ENCODE data around the gene APH1A. TPM values are rescaled to one million over a fixed set of nuclear protein-coding genes. Genes with fewer than 3 reads are reported as not detected.

The APH1A gene
- total RNA-seq, 6 experiments from 2014 or later: 61.2 to 92.0 (median 81.1) TPM

GRCh38 chr1:150256554-150257341, 12.1 kb downstream of the APH1A start:
- no peaks in the 10 kb centered on the region for H3K27me3 ChIP-seq
- DNase-seq (peak; percentile 45 to 90 (median 84)), ATAC-seq (peak; percentile 50 to 66 (median 58))
- TF ChIP-seq POLR2A (IDR thresholded peaks at IDR 0.05): no peak
- no peak for TF ChIP-seq CTCF (IDR thresholded peaks at IDR 0.05)
- H3K27ac ChIP-seq: peak overlapping the region in 2 of 3 donors; percentile 53 to 88
- H3K4me3 ChIP-seq: peak overlapping the region in 1 of 3 donors; percentile 37
- peaks cover 0 to 58% (median 23%) of the 10 kb centered on the region in 4 donors for H3K4me1 ChIP-seq
- WGBS (ENCODE audit: insufficient coverage, low coverage, low lambda C conversion rate, missing lambda C conversion rate): 21% methylated on average over 7 of the region's 14 CpGs
- intact Hi-C loops (cut with DNase I): no loop called here
- H3K9me3 ChIP-seq: no peaks in the 10 kb centered on the region
- H3K36me3 ChIP-seq: no peaks in the 10 kb centered on the region

- peaks cover 0 to 52% (median 23%) of the 10 kb centered on the region in 4 donors for H3K4me1 ChIP-seq
These were observed 12.6 kb downstream of the APH1A start for GRCh38 chr1:150256198-150256553.

GRCh38 chr1:150249936-150250335, 18.9 kb downstream of the APH1A start:
- no peak overlapping the region for H3K27ac ChIP-seq
- intact Hi-C loops (cut with DNase I): no loop called here

More at GRCh38 chr1:150256198-150256553, 12.6 kb downstream of the APH1A start:
- no peaks in the 10 kb centered on the region for H3K27me3 ChIP-seq
- intact Hi-C loops (cut with DNase I): no loop called here
- 0% methylated on average over 1 of the region's 1 CpG for WGBS (ENCODE audit: insufficient coverage, low coverage, low lambda C conversion rate, missing lambda C conversion rate)
- no peak for DNase-seq
- TF ChIP-seq POLR2A (IDR thresholded peaks at IDR 0.05): no peak
- no peak for TF ChIP-seq CTCF (IDR thresholded peaks at IDR 0.05)
- H3K9me3 ChIP-seq: no peaks in the 10 kb centered on the region
- peak overlapping the region in 1 of 3 donors; percentile 88 for H3K27ac ChIP-seq
- no peaks in the 10 kb centered on the region for H3K36me3 ChIP-seq
- no peak for ATAC-seq
- peak overlapping the region in 1 of 3 donors; percentile 37 for H3K4me3 ChIP-seq

GRCh38 chr1:150243003-150243402, 25.8 kb downstream of the APH1A start:
- Histone ChIP-seq H3K36me3 (no peaks in the 10 kb centered on the region), H3K9me3 (no peaks in the 10 kb centered on the region), H3K27ac (no peak overlapping the region), H3K4me3 (no peak overlapping the region), H3K27me3 (no peaks in the 10 kb centered on the region), H3K4me1 (no peaks in the 10 kb centered on the region)
- ATAC-seq (no peak), DNase-seq (peak in 1 of 3 donors; percentile 26)
- TF ChIP-seq CTCF (IDR thresholded peaks at IDR 0.05): no peak
- TF ChIP-seq POLR2A (IDR thresholded peaks at IDR 0.05): no peak
- WGBS (ENCODE audit: insufficient coverage, low coverage, low lambda C conversion rate, missing lambda C conversion rate): 69% methylated on average over 3 of the region's 3 CpGs
- intact Hi-C loops (cut with DNase I): no loop called here

More at GRCh38 chr1:150249936-150250335, 18.9 kb downstream of the APH1A start:
- H3K4me1 ChIP-seq: no peaks in the 10 kb centered on the region
- no peak overlapping the region for H3K4me3 ChIP-seq
- DNase-seq (no peak), ATAC-seq (no peak)
- H3K9me3 ChIP-seq: no peaks in the 10 kb centered on the region
- WGBS (ENCODE audit: insufficient coverage, low coverage, low lambda C conversion rate, missing lambda C conversion rate): 68% methylated on average over 2 of the region's 2 CpGs
- no peaks in the 10 kb centered on the region for H3K36me3 ChIP-seq
- TF ChIP-seq CTCF (IDR thresholded peaks at IDR 0.05) (no peak), POLR2A (IDR thresholded peaks at IDR 0.05) (no peak)
- no peaks in the 10 kb centered on the region for H3K27me3 ChIP-seq
